Measurements from ENCODE around the gene NLGN1.

Gene NLGN1

GRCh38 chr3:173734895-173735294, 337.4 kb downstream of the NLGN1 start:
- DNase-seq (ENCODE audit: insufficient read length): no peak
- no peak for TF ChIP-seq TAF1 (IDR thresholded peaks at IDR 0.05; ENCODE audit: borderline replicate concordance, low read depth, low read length)
- TF ChIP-seq POLR2AphosphoS5 (IDR thresholded peaks at IDR 0.05; ENCODE audit: low read depth, low read length): no peak
- no peak for TF ChIP-seq POLR2A (IDR thresholded peaks at IDR 0.05; ENCODE audit: low read depth, low read length)
- FAIRE-seq: no peak

DNA sequence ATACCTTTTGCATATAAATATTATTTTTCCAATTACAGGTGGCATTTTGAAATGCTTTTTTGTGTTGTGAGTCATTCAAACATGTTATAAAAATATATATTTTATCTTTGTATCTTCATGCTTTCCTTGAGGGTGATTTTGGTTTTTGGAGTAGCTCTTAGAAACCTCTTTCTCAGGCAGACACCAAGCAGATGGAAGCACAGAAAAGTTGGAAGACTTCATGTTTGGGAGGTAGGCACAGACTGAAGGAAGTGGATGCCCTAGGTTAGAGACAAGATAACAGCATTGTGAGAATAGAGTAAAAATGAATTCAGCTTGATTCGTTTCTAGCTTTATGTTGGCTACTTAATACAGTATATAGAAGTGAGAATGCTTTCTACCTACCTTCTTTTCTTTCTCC, 338.3 kb downstream of the NLGN1 start:
- DNase-seq (ENCODE audit: insufficient read length) (no peak), FAIRE-seq (no peak)
- no peak for TF ChIP-seq TAF1 (IDR thresholded peaks at IDR 0.05; ENCODE audit: borderline replicate concordance, low read depth, low read length)
- TF ChIP-seq POLR2AphosphoS5 (IDR thresholded peaks at IDR 0.05; ENCODE audit: low read depth, low read length): no peak
- TF ChIP-seq POLR2A (IDR thresholded peaks at IDR 0.05; ENCODE audit: low read depth, low read length): no peak

DNA sequence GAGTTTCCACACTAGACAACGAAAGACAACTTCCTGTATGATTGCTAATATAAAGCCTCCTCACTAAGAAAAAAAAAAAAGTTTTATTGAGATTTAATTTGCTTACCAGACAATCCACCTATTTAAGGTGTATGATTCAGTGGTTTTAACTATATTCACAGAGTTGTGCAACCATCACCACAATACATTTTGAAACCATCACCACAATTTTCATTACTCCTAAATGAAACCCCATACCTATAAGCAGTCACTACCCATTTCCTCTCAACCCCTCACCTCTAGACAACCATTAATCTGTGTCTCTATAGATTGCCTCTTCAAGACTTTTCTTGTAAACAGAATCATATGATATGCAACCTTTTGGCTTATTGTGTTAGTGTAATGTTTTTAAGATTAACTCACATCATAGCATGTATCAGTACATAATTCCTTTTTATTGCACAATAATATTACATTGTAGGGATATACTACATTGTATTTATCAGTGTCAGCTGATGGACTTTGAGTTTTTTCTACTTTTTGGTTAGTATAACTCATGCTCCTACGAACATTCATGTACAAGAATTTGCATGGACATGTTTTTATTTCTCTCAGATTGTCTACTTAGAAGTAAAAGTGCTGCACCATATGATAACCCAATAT, 339.7 kb downstream of the NLGN1 start:
- no peak for FAIRE-seq
- TF ChIP-seq TAF1 (IDR thresholded peaks at IDR 0.05; ENCODE audit: borderline replicate concordance, low read depth, low read length) (no peak), POLR2AphosphoS5 (IDR thresholded peaks at IDR 0.05; ENCODE audit: low read depth, low read length) (no peak), POLR2A (IDR thresholded peaks at IDR 0.05; ENCODE audit: low read depth, low read length) (no peak)
- DNase-seq (ENCODE audit: insufficient read length): no peak

- no peak for DNase-seq (ENCODE audit: insufficient read length)
- FAIRE-seq: no peak
- TF ChIP-seq TAF1 (IDR thresholded peaks at IDR 0.05; ENCODE audit: borderline replicate concordance, low read depth, low read length) (no peak), POLR2AphosphoS5 (IDR thresholded peaks at IDR 0.05; ENCODE audit: low read depth, low read length) (no peak), POLR2A (IDR thresholded peaks at IDR 0.05; ENCODE audit: low read depth, low read length) (no peak)
These were observed 342.2 kb downstream of the NLGN1 start for GRCh38 chr3:173739726-173740125.

GRCh38 chr3:173742491-173742890, 344.9 kb downstream of the NLGN1 start:
- no peak for DNase-seq (ENCODE audit: insufficient read length)
- FAIRE-seq: no peak
- TF ChIP-seq TAF1 (IDR thresholded peaks at IDR 0.05; ENCODE audit: borderline replicate concordance, low read depth, low read length) (no peak), POLR2AphosphoS5 (IDR thresholded peaks at IDR 0.05; ENCODE audit: low read depth, low read length) (no peak), POLR2A (IDR thresholded peaks at IDR 0.05; ENCODE audit: low read depth, low read length) (no peak)

GRCh38 chr3:173743111-173743510, 345.6 kb downstream of the NLGN1 start:
- TF ChIP-seq POLR2AphosphoS5 (IDR thresholded peaks at IDR 0.05; ENCODE audit: low read depth, low read length) (no peak), POLR2A (IDR thresholded peaks at IDR 0.05; ENCODE audit: low read depth, low read length) (no peak), TAF1 (IDR thresholded peaks at IDR 0.05; ENCODE audit: borderline replicate concordance, low read depth, low read length) (no peak)
- DNase-seq (ENCODE audit: insufficient read length): no peak
- no peak for FAIRE-seq

- TF ChIP-seq POLR2AphosphoS5 (IDR thresholded peaks at IDR 0.05; ENCODE audit: low read depth, low read length) (no peak), TAF1 (IDR thresholded peaks at IDR 0.05; ENCODE audit: borderline replicate concordance, low read depth, low read length) (no peak), POLR2A (IDR thresholded peaks at IDR 0.05; ENCODE audit: low read depth, low read length) (no peak)
- FAIRE-seq (no peak), DNase-seq (ENCODE audit: insufficient read length) (no peak)
These were observed 346.0 kb downstream of the NLGN1 start for GRCh38 chr3:173743516-173743915.

DNA sequence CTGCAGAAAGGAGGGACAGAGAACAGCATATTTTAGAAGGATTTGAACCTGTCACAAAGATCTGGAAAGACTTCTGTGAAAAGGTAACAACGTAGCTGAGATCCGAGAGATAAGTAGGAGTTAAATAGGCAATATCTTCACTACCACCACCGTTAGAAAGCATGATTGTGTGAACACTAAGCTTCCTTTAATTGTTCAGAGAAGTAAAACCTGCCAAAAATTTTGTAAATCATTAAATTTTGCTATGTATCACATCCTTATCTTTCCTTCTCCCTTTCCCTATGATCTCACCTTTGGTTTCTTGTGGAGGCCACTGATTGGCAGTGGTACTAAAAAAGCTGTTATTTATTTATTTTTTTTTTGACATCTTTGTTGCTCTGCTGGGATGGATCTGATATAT, 346.9 kb downstream of the NLGN1 start:
- TF ChIP-seq POLR2A (IDR thresholded peaks at IDR 0.05; ENCODE audit: low read depth, low read length): no peak
- TF ChIP-seq POLR2AphosphoS5 (IDR thresholded peaks at IDR 0.05; ENCODE audit: low read depth, low read length): no peak
- no peak for TF ChIP-seq TAF1 (IDR thresholded peaks at IDR 0.05; ENCODE audit: borderline replicate concordance, low read depth, low read length)
- DNase-seq (ENCODE audit: insufficient read length): no peak
- FAIRE-seq: no peak

DNA sequence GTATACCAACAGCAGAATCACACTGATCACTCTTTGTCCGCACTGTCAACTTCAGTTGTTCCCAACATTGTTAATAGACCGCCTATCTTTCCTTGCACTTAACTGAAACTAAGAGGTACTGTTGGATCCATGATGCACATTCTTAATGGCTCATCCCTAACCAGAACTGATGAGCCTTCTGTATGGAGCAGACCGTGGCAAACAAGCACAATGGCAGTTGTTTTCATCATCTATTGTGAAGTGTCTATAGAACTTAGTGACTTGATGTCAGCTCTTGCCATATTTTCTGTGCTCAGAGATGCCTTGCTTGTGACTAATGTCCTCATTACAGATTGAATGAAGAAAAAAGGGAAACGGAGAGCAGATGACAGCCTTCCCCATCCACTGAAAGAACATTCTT, 347.4 kb downstream of the NLGN1 start:
- TF ChIP-seq POLR2A (IDR thresholded peaks at IDR 0.05; ENCODE audit: low read depth, low read length): no peak
- TF ChIP-seq POLR2AphosphoS5 (IDR thresholded peaks at IDR 0.05; ENCODE audit: low read depth, low read length): no peak
- no peak for TF ChIP-seq TAF1 (IDR thresholded peaks at IDR 0.05; ENCODE audit: borderline replicate concordance, low read depth, low read length)
- no peak for DNase-seq (ENCODE audit: insufficient read length)

DNA sequence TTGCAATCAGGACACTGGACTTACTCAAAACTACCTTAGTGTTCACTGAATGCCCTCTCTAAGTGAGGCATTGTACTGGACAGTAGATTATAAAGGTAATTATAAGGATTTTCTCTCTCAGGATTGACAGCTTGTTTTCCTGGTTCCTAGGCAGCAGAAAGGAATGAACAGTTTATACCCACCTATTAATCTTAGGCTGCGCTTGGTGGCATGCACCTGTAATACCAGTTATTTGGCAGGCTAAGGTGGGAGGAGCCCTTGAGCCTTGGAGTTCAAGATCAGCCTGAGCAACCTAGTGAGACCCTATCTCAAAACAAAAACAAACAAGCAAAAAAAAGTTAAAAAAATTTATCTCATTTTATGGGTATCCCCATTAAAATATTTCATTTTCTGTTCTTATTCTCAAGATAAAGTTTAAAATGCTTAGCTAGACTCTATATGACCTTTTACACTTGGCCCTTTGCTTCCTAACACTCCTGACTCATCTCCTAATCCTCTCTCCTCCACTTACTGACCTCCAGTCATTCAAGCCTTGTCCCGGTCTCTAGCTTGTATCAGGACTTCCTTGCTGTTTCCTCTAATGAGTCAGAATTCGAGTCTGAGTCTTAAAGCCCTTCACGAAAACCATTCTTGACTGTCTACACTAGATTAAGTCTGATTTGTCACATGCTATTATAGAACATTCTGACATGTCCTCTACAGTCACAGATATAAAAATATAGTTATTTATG, 348.6 kb downstream of the NLGN1 start:
- no peak for TF ChIP-seq TAF1 (IDR thresholded peaks at IDR 0.05; ENCODE audit: borderline replicate concordance, low read depth, low read length)
- TF ChIP-seq POLR2A (IDR thresholded peaks at IDR 0.05; ENCODE audit: low read depth, low read length): no peak
- no peak for TF ChIP-seq POLR2AphosphoS5 (IDR thresholded peaks at IDR 0.05; ENCODE audit: low read depth, low read length)
- no peak for FAIRE-seq
- DNase-seq (ENCODE audit: insufficient read length): no peak

More for the DNA sequence above, 347.4 kb downstream of the NLGN1 start:
- FAIRE-seq: no peak

DNA sequence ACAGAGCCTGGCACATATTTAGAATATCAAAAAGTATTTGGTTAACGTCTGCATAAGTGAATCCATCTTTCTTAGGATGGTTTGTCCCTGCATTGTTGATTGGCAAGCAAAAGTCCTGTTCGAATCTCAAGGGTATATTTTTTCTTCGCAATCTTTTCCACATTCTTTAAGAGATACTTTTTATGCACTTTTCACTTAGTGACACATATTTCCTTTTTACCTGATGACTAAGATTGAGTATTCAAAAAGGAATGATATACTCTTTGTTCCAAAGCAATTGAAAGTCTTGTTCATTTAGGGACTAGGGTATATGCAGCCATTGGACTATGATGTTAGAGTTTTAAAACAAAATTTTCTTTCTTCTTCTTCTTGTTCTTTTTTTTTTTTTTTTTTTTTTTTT, 349.9 kb downstream of the NLGN1 start:
- no peak for FAIRE-seq
- no peak for DNase-seq (ENCODE audit: insufficient read length)
- no peak for TF ChIP-seq TAF1 (IDR thresholded peaks at IDR 0.05; ENCODE audit: borderline replicate concordance, low read depth, low read length)

GRCh38 chr3:173748105-173748504, 350.6 kb downstream of the NLGN1 start:
- no peak for FAIRE-seq
- TF ChIP-seq POLR2A (IDR thresholded peaks at IDR 0.05; ENCODE audit: low read depth, low read length) (no peak), POLR2AphosphoS5 (IDR thresholded peaks at IDR 0.05; ENCODE audit: low read depth, low read length) (no peak), TAF1 (IDR thresholded peaks at IDR 0.05; ENCODE audit: borderline replicate concordance, low read depth, low read length) (no peak)
- no peak for DNase-seq (ENCODE audit: insufficient read length)

Measured in GM12892 (cell line).